Ureter (tissue), 1 donor: ENCODE results near the gene PGM3. TPM values are rescaled to one million over a fixed set of nuclear protein-coding genes. Genes with fewer than 3 reads are reported as not detected.

Experiments
- DNase-seq: peaks from one replicate; pipeline ENCODE4 v3.0.0-alpha.2; 2020; ENCODE audit warnings: low spot score
- total RNA-seq: library from RNA; stranded (reverse); gene quantifications from one replicate; pipeline ENCODE4 v1.2.4, GENCODE V29; 2023
- donor health status: DM: yes; HTN: yes; CAD: no.

The PGM3 gene
- total RNA-seq, 1 donor from 2014 or later = 25.3 TPM

- no peak for DNase-seq
These were observed 9.8 kb downstream of the PGM3 start for GRCh38 chr6:83183082-83183828.

GRCh38 chr6:83182114-83182513, 11.0 kb downstream of the PGM3 start:
- no peak for DNase-seq

- no peak for DNase-seq
These were observed 12.6 kb downstream of the PGM3 start for GRCh38 chr6:83180426-83180950.

GRCh38 chr6:83176246-83176645, 16.8 kb downstream of the PGM3 start:
- no peak for DNase-seq

GRCh38 chr6:83169511-83169910, 23.6 kb downstream of the PGM3 start:
- no peak for DNase-seq

- DNase-seq = no peak
These were observed 24.0 kb downstream of the PGM3 start for GRCh38 chr6:83169106-83169505.

GRCh38 chr6:83168556-83168955, 24.5 kb downstream of the PGM3 start:
- DNase-seq = no peak

- no peak for DNase-seq
These were observed 25.3 kb downstream of the PGM3 start for GRCh38 chr6:83167726-83168278.

- DNase-seq = no peak
These were observed 32.9 kb downstream of the PGM3 start for GRCh38 chr6:83160167-83160566.

GRCh38 chr6:83155794-83156193, 37.3 kb downstream of the PGM3 start:
- DNase-seq = no peak

- DNase-seq = no peak
These were observed 39.1 kb downstream of the PGM3 start for GRCh38 chr6:83153883-83154521.

- no peak for DNase-seq
These were observed 40.2 kb downstream of the PGM3 start for GRCh38 chr6:83152913-83153312.

- no peak for DNase-seq
These were observed 42.0 kb downstream of the PGM3 start for GRCh38 chr6:83151114-83151513.

GRCh38 chr6:83138758-83139157, 54.3 kb downstream of the PGM3 start:
- no peak for DNase-seq

GRCh38 chr6:83138118-83138722, 54.8 kb downstream of the PGM3 start:
- DNase-seq = no peak

- DNase-seq = no peak
These were observed 60.9 kb downstream of the PGM3 start for GRCh38 chr6:83132121-83132520.

GRCh38 chr6:83127976-83128375, 65.1 kb downstream of the PGM3 start:
- DNase-seq = no peak

- DNase-seq = no peak
These were observed 65.8 kb downstream of the PGM3 start for GRCh38 chr6:83127258-83127657.

- DNase-seq = no peak
These were observed 66.3 kb downstream of the PGM3 start for GRCh38 chr6:83126807-83127206.

GRCh38 chr6:83126223-83126622, 66.8 kb downstream of the PGM3 start:
- DNase-seq = no peak

GRCh38 chr6:83125425-83125824, 67.6 kb downstream of the PGM3 start:
- no peak for DNase-seq

- no peak for DNase-seq
These were observed 68.5 kb downstream of the PGM3 start for GRCh38 chr6:83124553-83124952.
